ENCODE measurements around the gene EXD3.
"Not testable (repeated sequence)": the region's sequence is repeated elsewhere in the genome, so short reads cannot be mapped to it uniquely, and the experiment has no call there.

EXD3 gene

DNA sequence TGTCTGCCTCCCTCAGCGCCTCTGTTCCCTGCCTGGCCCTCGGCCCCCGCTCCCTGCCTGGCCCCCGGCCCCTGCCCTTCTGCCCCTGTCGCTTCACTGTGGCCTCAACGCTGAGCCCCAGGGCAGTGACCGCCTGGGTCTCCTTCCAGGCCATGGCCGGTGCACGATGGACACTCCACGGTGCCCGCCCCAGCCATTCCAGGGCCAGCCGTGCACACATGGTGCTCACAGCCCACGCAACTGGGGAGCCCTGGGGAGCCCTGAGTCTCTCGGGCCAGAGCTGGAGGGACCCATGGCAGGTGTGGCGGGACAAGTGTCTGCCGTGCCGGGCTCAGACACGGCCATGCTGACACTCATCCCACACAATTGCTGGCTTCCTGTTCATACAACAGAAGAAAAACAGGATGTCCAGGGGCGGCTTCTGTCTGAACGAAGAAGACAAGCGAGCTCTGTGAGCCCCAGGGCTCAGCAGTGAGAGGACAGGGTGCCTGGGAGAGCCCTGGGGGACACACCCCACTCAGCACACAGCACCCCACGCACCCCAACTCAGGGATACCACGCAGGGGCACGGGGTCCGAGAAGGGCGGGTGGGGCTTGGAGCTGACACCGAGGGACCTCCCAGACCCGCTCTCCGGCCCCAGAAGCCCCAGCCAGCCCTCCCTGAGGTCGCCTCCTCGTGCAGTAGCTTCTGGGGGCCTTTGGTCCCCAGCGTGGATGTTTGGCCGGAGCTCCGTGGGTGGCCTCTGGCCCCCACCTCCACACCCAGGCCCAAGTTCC is 35.7 kb downstream of the EXD3 start:
- peak; percentile 30 for DNase-seq (ENCODE audit: low read depth)
- H3K4me3 ChIP-seq (ENCODE audit: low read depth, low read length) = no peak overlapping the region
- TF ChIP-seq, protein P1, sequence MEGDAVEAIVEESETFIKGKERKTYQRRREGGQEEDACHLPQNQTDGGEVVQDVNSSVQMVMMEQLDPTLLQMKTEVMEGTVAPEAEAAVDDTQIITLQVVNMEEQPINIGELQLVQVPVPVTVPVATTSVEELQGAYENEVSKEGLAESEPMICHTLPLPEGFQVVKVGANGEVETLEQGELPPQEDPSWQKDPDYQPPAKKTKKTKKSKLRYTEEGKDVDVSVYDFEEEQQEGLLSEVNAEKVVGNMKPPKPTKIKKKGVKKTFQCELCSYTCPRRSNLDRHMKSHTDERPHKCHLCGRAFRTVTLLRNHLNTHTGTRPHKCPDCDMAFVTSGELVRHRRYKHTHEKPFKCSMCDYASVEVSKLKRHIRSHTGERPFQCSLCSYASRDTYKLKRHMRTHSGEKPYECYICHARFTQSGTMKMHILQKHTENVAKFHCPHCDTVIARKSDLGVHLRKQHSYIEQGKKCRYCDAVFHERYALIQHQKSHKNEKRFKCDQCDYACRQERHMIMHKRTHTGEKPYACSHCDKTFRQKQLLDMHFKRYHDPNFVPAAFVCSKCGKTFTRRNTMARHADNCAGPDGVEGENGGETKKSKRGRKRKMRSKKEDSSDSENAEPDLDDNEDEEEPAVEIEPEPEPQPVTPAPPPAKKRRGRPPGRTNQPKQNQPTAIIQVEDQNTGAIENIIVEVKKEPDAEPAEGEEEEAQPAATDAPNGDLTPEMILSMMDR (IDR thresholded peaks at IDR 0.05; ENCODE audit: insufficient read depth, low read depth, low read length, missing control alignments) = no peak

DNA sequence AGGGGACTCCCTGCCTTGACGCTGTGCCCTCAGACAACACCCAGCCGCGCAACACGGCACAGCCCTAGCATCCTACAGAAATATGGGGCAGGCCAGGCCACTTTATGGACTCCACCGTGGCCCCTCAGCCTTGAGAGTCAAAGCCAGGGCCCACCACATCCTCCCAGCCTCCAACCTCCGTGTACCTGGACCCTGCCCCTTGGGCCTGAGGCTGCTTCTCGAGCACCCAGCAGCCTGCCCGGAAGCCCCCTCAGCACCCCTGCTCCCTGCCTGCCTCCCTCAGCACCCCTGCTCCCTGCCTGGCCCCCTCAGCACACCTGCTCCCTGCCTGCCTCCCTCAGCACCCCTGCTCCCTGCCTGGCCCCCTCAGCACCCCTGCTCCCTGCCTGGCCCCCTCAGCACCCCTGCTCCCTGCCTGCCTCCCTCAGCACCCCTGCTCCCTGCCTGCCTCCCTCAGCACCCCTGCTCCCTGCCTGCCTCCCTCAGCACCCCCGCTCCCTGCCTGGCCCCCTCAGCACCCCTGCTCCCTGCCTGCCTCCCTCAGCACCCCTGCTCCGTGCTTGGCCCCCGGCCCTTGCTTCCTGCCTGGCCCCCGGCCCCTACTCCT is 36.4 kb downstream of the EXD3 start:
- DNase-seq (ENCODE audit: low read depth); H3K4me3 ChIP-seq (ENCODE audit: low read depth, low read length): not testable (repeated sequence)

DNA sequence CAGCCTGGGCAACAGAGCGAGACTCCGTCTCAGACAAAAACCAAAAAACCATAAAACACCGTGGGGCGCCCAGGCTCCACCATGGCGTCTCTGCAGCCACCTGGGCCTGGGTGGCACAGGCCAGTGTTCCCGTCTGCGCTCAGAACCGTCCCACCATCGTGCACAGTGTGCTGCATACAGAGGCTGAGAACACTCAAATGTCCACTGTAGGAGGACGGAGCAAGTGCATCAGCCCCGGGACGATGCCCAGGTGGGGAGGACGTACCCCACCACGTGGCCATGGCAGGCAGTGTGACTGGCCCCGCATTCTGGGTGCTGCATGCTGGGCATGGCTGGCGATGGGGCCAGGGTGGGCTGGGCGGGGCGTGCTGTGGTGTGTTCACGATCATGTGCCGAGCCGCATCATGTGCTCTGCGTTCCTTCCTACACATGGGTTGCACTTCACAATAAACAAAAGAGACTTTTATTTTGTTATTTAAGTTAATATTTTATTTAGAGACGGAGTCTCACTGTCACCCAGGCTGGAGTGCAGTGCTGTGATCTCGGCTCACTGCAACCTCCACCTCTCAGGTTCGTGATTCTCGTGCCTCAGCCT is 37.8 kb downstream of the EXD3 start:
- no peak for DNase-seq (ENCODE audit: low read depth)
- TF ChIP-seq, protein P1 (IDR thresholded peaks at IDR 0.05; ENCODE audit: insufficient read depth, low read depth, low read length, missing control alignments) = no peak
- no peak overlapping the region for H3K4me3 ChIP-seq (ENCODE audit: low read depth, low read length)

DNA sequence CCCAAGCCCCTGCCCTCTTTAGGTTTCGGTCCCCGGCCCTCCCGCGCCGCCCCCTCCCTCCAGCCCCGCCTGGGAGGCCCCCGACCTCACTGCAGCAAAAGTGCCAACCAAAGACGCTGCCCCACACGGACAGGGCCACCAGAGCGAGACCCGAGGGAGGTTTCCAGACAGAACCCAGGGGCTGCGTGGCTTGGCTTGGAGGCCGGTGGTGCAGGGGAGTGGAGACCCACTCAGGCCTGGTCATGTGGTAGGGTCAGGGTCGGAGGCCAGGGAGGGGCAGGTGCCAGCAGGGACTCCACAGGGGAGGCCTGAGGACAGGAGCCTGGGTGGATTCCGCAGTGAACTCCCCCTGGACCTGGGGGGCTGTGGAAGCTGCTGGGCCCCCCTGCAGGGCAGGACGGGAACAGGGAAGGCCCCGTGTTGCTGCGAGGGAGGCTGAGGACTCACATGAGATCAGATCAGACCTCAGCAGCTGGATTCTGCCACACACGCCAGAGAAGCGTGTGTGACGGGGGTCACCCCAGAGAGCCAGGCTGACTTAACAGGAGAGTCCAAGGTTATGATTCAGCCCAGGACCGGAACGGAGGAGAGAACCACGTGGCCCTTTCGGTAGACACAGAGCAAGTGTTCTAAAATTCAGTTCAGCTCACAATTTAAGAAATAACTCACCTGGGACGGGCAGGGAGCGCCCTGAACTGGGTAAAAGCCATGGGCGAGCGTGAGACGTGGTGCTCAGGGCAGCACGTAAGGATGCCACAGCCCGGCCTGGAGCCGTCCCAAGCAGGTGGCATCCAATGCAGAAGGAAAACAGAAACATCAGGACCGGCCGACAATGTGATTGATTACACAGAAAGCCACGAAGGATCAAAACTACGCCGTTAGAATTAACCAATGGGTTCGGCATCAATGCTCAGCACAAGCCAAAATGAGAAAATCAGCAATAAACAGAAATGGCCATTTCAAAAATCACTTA is 38.9 kb downstream of the EXD3 start:
- no peak overlapping the region for H3K4me3 ChIP-seq (ENCODE audit: low read depth, low read length)
- TF ChIP-seq, protein P1 (IDR thresholded peaks at IDR 0.05; ENCODE audit: insufficient read depth, low read depth, low read length, missing control alignments) = no peak
- no peak for DNase-seq (ENCODE audit: low read depth)

DNA sequence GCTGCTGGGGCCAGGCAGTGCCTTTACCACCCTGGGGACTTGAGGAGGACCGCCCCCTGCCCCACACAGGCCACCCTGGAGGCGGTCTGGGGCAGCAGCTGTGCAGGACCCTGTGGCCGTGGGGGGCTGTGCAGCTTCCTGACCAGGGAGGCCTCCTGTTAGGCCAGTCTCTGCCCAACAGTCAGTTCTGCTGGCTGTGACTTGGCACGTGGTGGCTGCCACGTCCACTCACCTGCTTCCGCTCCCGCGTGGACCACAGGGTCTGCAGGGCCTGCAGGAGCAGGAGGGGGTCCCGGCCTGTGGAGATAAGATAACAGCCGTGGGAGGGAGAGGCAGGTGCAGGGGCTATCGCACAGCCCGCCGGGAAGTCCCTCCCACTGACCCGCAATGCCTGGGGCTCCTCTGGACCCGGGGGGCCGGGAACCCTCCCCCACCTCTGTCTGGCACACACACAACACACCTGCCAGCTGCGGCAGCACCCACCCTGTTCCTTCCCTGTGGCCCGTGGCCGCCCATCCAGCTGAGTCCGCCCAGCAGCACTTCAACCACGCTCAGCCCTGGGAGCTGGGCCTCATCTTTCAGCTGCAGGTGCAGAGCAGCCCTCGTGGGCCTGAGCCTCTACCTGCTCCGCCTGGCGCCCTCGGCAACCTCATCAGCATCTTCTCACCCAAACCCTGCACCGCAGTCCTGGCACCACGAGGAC is 39.7 kb downstream of the EXD3 start:
- no peak for DNase-seq (ENCODE audit: low read depth)
- TF ChIP-seq, protein P1 (IDR thresholded peaks at IDR 0.05; ENCODE audit: insufficient read depth, low read depth, low read length, missing control alignments) = no peak
- no peak overlapping the region for H3K4me3 ChIP-seq (ENCODE audit: low read depth, low read length)

DNA sequence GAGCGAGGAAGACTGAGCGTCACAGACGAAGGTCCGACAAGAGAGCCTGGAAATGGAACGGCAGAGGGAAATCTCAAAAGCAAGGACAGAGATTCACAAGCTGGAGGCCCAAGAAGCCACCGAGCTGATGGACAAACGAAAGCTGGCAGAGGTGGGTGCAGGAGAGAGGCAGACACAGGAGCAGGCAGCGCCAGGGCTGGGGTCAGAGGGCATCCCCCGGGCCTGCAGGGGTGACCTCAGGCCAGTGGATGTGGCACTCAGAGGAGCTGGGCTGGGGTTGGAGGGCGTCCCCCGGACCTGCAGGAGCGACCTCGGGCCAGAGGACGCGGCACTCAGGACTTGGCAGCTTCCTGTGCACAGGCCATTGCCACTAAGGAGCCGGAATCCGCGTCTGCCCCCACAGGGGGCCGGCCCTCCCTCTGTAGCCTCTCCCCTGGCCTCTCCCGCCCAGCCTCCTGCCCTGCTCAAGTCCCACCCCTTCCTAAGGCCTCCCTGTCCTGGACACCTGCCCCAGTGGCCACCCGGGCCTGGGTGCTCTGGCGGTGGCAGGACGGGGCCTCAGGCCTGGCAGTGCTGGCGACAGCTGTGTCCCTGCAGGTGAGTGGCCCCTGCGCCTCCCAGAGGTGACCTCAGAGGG is 40.4 kb downstream of the EXD3 start:
- TF ChIP-seq, protein P1 (IDR thresholded peaks at IDR 0.05; ENCODE audit: insufficient read depth, low read depth, low read length, missing control alignments) = no peak
- DNase-seq (ENCODE audit: low read depth) = no peak

More for the DNA sequence above, 40.4 kb downstream of the EXD3 start:
- H3K4me3 ChIP-seq (ENCODE audit: low read depth, low read length) = no peak overlapping the region

Data from GM12865 (cell line).